ENCODE data around the gene PODXL2.

Gene PODXL2

DNA sequence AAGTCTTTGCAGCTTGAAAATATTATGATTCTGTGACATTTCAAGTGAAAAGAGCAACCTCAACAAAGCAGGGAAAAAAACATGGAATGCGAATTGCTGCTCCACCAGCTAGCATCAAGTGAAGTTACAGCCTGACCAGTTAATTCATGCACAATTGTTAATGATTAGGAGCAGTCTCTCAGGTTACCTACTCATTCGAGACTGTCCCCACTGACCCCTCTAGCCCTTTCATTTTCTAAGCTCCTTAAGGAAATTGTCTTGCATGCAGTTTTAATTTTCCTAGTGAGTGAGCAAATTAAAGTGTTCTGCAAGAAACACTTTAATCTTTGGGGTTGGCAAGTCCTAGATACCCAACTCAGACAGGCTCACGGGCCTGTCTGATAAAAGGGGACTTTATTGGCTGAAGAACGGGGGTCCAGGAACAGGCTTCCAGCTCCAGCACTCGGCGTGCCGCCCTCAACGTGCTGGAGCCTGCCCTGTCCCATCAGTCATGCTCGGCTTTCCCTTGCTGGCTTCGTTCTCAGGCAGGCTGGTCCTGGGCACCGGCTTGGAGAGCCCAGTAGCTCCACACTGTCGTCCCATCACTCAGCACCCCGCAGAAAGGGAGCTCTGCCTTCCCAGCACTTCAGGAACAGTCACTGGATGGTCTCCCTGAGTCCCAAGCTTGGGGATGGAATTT lies 18.3 kb downstream of the PODXL2 start:
- ATAC-seq (ENCODE audit: insufficient read depth, low read depth), result no peak
- no peak for DNase-seq
- no peaks in the 10 kb centered on the region for H3K79me2 ChIP-seq (ENCODE audit: insufficient read depth, low read length)
- H4K20me1 ChIP-seq (ENCODE audit: insufficient read depth, low read length), result no peaks in the 10 kb centered on the region
- no peaks in the 10 kb centered on the region for H3K4me1 ChIP-seq (ENCODE audit: insufficient read depth, low read length)
- H3K9ac ChIP-seq (ENCODE audit: low read depth, low read length), result no peak overlapping the region
- H3K27ac ChIP-seq (ENCODE audit: low read length), result no peak overlapping the region
- H3K4me2 ChIP-seq (ENCODE audit: insufficient read depth, low read length), result no peak overlapping the region
- peaks cover 5% of the 10 kb centered on the region for H3K27me3 ChIP-seq (ENCODE audit: insufficient read depth, low read length, poor library complexity)
- no peaks in the 10 kb centered on the region for H3K36me3 ChIP-seq (ENCODE audit: insufficient read depth, low read length)
- TF ChIP-seq, protein P1, sequence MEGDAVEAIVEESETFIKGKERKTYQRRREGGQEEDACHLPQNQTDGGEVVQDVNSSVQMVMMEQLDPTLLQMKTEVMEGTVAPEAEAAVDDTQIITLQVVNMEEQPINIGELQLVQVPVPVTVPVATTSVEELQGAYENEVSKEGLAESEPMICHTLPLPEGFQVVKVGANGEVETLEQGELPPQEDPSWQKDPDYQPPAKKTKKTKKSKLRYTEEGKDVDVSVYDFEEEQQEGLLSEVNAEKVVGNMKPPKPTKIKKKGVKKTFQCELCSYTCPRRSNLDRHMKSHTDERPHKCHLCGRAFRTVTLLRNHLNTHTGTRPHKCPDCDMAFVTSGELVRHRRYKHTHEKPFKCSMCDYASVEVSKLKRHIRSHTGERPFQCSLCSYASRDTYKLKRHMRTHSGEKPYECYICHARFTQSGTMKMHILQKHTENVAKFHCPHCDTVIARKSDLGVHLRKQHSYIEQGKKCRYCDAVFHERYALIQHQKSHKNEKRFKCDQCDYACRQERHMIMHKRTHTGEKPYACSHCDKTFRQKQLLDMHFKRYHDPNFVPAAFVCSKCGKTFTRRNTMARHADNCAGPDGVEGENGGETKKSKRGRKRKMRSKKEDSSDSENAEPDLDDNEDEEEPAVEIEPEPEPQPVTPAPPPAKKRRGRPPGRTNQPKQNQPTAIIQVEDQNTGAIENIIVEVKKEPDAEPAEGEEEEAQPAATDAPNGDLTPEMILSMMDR (IDR thresholded peaks at IDR 0.05; ENCODE audit: borderline replicate concordance, extremely low read depth, low read length, poor library complexity, severe bottlenecking), result no peak
- TF ChIP-seq EZH2 (IDR thresholded peaks at IDR 0.05; ENCODE audit: borderline replicate concordance, low read depth, low read length, severe bottlenecking), result no peak
- H3K4me3 ChIP-seq (ENCODE audit: low read depth in 1 of 2, low read length in 2 of 2), result no peak overlapping the region
- H2AFZ ChIP-seq (ENCODE audit: low read depth, low read length), result no peak overlapping the region
- H3K9me3 ChIP-seq (ENCODE audit: insufficient read depth, low read length, severe bottlenecking), result no peaks in the 10 kb centered on the region

DNA sequence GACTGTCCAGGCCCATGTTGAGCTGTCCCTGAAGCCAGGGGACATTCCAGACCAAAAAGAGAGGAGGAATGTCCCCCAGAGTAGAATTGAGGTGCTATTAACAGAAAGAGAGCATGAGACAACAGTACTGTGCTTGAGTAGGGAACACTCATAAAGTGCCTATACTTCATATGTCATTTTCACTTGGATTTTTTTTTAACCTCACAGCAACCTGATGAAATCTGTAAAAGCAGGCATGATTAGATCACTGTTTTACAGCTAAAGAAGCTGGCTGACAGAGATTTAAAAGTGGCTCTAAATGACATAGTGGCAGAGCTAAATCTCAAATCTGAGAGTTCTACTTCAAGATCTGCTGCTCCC lies 18.8 kb downstream of the PODXL2 start:
- Histone ChIP-seq H3K9me3 (ENCODE audit: insufficient read depth, low read length, severe bottlenecking) (no peaks in the 10 kb centered on the region), H3K27ac (ENCODE audit: low read length) (no peak overlapping the region), H3K36me3 (ENCODE audit: insufficient read depth, low read length) (no peaks in the 10 kb centered on the region), H2AFZ (ENCODE audit: low read depth, low read length) (no peak overlapping the region), H3K4me2 (ENCODE audit: insufficient read depth, low read length) (no peak overlapping the region), H3K4me1 (ENCODE audit: insufficient read depth, low read length) (no peaks in the 10 kb centered on the region), H4K20me1 (ENCODE audit: insufficient read depth, low read length) (no peaks in the 10 kb centered on the region), H3K27me3 (ENCODE audit: insufficient read depth, low read length, poor library complexity) (peaks cover 5% of the 10 kb centered on the region), H3K9ac (ENCODE audit: low read depth, low read length) (no peak overlapping the region), H3K4me3 (ENCODE audit: low read depth in 1 of 2, low read length in 2 of 2) (no peak overlapping the region), H3K79me2 (ENCODE audit: insufficient read depth, low read length) (no peaks in the 10 kb centered on the region)
- DNase-seq, result no peak
- TF ChIP-seq, protein P1 (IDR thresholded peaks at IDR 0.05; ENCODE audit: borderline replicate concordance, extremely low read depth, low read length, poor library complexity, severe bottlenecking), result no peak
- TF ChIP-seq EZH2 (IDR thresholded peaks at IDR 0.05; ENCODE audit: borderline replicate concordance, low read depth, low read length, severe bottlenecking), result no peak
- no peak for ATAC-seq (ENCODE audit: insufficient read depth, low read depth)

DNA sequence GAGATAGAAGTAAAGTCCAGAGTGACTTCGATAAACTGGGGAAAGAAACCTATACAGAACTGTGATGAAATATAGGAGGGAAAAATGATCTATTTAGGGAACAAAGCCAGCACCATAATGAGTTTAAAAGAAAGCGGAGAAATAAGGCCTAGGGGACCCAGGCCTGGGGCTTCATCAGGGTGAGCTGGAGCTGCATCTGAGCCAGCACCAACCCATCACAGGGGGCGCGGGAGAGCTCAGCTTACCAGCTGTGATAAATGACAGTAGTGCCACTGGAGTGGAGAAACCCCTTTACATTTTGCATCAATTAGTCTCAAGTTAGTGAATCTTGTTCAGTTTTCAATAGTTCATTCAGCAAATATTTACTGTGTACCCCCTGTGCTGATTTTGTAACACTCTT lies 21.3 kb downstream of the PODXL2 start:
- no peak overlapping the region for H3K4me2 ChIP-seq (ENCODE audit: insufficient read depth, low read length)
- H3K4me1 ChIP-seq (ENCODE audit: insufficient read depth, low read length), result no peaks in the 10 kb centered on the region
- no peaks in the 10 kb centered on the region for H3K36me3 ChIP-seq (ENCODE audit: insufficient read depth, low read length)
- H2AFZ ChIP-seq (ENCODE audit: low read depth, low read length), result no peak overlapping the region
- no peaks in the 10 kb centered on the region for H3K79me2 ChIP-seq (ENCODE audit: insufficient read depth, low read length)
- H3K27me3 ChIP-seq (ENCODE audit: insufficient read depth, low read length, poor library complexity), result no peaks in the 10 kb centered on the region
- no peaks in the 10 kb centered on the region for H4K20me1 ChIP-seq (ENCODE audit: insufficient read depth, low read length)
- no peak for ATAC-seq (ENCODE audit: insufficient read depth, low read depth)
- H3K9me3 ChIP-seq (ENCODE audit: insufficient read depth, low read length, severe bottlenecking), result no peaks in the 10 kb centered on the region
- DNase-seq, result no peak
- no peak overlapping the region for H3K4me3 ChIP-seq (ENCODE audit: low read depth in 1 of 2, low read length in 2 of 2)
- TF ChIP-seq, protein P1 (IDR thresholded peaks at IDR 0.05; ENCODE audit: borderline replicate concordance, extremely low read depth, low read length, poor library complexity, severe bottlenecking), result no peak
- no peak for TF ChIP-seq EZH2 (IDR thresholded peaks at IDR 0.05; ENCODE audit: borderline replicate concordance, low read depth, low read length, severe bottlenecking)
- no peak overlapping the region for H3K9ac ChIP-seq (ENCODE audit: low read depth, low read length)
- no peak overlapping the region for H3K27ac ChIP-seq (ENCODE audit: low read length)

Data from DND-41 (cell line).